A172 (cell line): ENCODE results near the gene TJP1. TPM values are rescaled to one million over a fixed set of nuclear protein-coding genes. Genes with fewer than 3 reads are reported as not detected.

Source experiments
- DNase-seq: peaks from one replicate; pipeline ENCODE4 v3.0.0-alpha.2; 2015; ENCODE audit warnings: low spot score
- total RNA-seq: library from RNA; depleted of rRNA; stranded (reverse); fragments of >200 nt; shearing (Covaris generic); gene quantifications from 2 replicates; pipeline ENCODE4 v1.2.3, GENCODE V29; 2014; rRNA removed

TJP1 gene
- total RNA-seq = 26.1 and 41.7 TPM in 2 replicates

DNA sequence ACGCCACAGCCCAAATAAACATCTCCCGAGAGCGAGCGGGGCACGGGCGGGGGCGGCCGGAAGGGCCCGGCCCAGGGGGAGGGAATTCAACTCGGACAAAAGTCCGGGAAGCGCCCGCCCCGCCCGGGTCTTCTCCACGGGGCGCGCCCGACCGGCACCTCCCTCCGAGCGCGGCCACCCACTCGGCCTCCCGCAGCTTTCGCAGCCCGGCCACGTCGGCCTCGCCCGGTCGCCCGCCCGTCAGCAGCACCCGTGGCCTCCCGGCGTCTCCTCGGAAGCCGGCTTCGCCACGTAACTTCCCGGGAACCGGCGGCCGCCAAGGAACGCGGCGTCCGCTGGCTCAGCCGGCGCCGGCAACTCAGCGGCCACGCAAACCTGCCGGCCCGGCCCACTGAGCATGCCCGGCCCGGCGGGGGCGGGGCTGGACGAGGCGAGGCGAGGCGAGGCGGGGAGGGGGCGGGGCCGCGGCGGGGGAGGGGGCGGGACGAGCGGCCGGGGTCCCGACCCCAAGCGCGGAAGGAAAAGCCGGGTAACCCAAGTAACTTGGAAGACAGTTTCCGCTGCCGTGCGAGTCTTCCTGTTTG is at the start of gene TJP1:
TSS of gene TJP1 (minus strand) at position 369 of the 584 bp plus-strand sequence. CDS start 440 bp downstream, outside the sequence.
- DNase-seq = peak; percentile 39

DNA sequence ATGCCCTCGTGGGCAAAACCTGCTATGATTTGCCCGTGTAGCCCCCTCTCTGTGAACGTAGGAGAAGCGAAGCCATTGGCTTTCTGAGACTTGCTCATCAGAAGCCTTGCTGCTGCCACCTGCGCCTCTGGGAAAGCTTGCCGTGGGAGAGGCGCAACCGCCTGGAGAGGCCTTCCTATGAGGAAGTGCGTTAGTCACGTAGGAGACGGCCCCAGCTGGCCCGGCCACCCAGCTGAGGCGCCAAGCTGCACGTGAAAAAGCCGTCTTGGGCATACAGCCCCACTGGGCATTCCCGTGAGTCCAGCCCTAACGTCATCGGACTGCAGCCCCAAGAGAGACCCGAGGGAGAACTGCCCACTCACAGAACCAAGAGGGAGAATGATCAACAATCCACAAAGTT is 49.1 kb upstream of the TJP1 start:
- no peak for DNase-seq

DNA sequence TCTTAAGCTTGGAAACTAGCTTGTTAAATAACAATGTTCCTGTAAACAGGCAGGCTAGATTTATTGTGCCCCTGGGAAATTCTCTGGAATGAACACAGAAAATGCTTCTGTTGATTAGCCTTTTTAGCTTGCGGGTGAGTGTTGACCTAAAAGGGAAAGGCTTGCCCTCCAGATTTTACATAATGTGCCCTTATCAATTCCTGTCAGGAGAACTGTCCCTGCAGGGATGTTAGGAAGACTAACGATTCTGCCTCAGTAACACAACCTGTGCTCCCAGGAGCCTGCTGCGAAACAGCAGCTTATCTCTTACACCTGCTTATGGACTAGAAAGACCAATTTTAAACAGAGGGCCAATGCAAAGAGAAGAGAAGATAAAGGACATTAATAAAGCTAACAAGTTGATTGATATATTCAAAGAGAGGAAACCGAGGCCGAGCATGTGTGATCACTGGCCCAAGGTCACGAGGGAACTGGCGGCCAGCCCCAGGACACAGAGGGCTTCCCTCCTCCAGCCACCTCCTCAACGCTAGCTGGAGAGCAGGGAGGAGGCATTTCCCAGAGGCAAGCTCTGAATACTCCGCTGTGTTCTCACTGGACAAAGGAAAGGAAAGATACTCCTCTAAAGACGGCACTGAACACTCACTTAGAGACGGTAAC is 48.4 kb upstream of the TJP1 start:
- no peak for DNase-seq

DNA sequence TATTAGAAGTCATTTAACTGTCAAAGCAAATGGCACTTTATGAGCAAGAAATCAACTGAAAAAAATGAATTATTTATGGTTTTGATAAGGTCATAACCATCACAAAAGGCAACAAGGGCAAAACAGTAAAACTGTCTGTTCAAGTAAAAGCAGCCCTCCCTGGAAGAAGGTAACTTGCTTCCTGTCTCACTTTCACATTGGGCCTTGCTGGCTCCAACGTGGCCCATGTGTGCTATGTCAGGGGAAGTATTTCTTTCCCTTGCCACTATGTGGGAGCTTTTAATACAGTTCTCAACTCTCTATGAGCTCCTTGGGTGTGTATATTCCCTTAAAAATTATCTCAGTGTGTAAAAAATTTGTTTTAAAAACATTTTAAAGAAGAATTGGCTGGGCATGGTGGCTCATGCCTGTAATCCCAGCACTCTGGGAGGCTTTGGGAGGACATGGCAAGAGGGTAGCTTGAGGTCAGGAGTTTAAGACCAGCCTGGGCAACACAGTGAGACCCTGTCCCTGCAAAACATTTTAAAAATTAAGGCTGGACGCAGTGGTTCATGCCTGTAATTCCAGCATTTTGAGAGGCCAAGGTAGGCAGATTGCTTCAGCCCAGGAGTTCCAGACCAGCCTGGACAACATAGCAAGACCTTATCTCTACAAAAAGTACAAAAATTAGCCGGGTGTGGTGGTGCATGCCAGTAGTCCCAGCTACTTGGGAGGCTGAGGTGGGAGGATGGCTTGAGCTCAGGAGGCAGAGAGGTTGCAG is 45.2 kb upstream of the TJP1 start:
- DNase-seq = no peak

DNA sequence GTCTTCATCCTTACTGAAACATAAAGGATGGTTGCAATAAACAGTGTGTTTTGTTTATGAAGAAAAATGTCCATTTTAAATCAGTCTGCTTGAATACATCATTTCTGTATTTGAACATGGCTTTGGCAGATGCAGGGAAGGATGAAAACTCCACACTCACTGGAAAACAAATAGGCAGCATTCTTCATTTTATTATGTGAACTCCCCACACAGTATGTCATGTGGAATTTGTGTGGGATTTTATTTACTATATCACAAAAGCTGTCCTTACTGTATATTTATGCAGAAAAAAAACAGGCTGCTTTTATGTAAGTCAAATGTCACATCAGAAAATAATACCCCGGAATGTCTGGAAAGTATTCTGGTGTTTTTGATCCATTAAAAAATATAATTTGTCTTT is 44.1 kb upstream of the TJP1 start:
- no peak for DNase-seq

DNA sequence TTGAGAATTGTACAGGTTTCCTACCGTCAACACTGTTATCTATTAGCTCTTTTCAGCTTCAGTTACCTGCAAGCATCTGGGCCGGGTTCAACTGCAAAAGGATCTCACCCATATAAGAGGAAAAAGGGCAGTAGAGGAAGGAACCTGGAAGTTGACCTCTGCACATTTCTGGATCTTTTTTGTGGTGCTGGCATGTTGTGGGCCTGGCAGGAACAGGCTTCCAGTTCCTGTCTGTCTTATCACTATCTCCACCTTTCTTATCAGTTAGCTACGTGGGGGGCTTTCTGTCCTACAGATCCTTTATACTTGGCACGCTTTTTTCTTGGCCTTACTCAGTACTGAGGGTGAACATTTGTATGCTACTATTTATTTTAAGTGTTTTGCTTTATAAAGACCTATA is 42.2 kb upstream of the TJP1 start:
- DNase-seq = no peak

DNA sequence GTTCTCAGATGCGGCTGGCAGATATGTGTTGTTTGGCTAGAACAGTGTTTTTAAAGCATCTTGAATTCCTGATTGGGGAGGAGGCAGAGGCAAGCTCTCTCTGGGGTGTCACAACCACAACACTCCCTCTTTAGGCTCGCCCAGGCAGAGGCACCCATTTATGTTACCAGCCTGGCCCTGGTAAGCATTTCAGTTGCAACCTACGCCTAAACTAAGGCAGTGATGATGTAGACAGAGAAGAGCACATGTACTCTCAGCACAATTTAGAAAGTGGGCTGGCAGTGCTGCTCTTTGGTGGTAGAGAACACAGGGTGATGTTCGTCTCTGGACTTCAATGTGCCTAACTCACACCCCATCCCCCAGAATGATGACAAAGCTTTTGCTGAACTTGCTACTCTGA is 41.2 kb upstream of the TJP1 start:
- no peak for DNase-seq

DNA sequence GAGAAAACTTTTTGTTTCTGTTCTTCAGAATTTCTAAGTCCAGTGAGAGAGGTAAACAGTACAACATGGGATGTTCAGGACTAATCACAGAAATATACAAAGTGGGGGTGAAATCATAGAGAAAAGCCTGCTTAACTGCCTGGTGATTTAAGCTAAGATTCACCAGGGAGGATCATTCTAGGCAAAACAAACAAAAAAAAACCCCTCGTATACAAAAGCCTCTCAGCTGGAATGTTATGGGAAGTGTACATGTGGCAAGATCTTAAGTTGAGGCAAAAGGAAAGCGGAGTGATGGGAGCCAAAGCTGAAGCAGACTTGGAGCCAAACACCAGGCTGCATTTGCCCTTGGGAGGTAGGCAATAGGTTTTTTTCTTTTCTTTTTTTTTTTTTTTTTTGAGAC is 40.0 kb upstream of the TJP1 start:
- no peak for DNase-seq

DNA sequence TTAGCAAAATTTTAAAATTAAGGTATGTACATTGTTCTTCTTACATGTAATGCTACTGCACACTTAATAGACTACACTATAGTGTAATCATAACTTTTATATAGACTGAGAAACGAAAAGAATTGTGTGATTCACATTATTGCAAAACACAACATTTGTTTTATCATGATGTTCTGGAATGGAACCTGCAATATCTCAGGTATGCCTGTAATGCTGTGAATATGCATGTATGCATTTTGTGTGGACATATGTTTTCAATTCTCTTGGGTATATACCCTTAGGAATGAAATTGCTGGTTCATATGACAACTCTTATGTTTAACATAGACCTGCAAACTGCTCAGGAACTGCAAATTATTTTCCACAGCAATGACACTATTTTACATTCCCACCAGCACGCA is 38.6 kb upstream of the TJP1 start:
- no peak for DNase-seq

DNA sequence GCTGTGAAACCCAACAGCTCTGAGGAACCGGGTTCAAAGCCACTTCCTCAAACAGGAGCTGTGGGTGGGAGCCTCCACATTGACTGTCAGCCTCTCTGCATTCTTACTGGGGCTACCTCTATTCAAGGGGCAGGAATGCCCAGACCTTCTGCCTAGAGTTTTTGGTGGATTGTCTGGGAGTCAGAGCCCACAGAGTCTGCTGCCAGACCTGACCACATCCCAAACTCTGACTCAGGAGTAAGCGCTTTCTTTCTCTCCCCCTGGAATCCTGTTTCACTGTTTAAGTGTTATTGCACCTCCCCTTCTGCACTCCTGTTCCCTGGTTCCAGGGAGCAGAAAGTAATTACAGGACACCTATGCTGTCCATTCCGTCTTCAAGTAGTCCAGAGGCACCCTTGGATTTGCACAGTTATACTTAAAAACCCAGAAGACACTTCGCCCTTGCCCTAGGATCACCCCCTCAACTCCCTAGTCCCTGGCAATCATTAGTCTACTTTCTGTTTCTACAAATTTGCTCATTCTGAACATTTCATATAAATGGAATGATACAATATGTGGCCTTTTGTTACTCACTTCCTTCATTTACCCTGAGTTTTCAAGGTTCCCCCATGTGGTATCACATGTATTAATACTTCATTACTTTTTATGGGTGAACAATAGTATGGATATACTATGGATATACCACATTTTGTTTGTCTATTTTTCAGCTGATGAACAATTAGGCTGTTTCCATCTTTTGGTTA is 37.9 kb upstream of the TJP1 start:
- peak; percentile 42 for DNase-seq

DNA sequence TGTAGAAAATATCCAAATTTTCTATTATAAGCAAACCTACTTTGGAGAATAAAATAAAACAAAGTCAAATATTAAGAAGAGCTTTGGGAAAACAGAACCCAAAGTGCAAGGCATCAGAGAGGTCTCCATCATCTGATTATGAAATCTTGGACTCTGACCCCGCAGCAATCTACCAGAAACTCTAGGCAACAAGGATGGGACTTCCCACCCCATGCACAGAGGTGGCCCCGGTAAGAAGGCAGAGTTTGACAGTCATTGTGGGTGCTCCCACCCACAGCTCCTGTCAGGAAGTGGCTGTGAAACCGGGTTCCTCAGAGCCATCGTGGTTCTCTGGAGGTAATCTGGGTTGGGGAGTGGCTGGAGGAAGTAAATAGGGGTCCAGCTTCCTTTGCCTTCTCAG is 37.0 kb upstream of the TJP1 start:
- no peak for DNase-seq

DNA sequence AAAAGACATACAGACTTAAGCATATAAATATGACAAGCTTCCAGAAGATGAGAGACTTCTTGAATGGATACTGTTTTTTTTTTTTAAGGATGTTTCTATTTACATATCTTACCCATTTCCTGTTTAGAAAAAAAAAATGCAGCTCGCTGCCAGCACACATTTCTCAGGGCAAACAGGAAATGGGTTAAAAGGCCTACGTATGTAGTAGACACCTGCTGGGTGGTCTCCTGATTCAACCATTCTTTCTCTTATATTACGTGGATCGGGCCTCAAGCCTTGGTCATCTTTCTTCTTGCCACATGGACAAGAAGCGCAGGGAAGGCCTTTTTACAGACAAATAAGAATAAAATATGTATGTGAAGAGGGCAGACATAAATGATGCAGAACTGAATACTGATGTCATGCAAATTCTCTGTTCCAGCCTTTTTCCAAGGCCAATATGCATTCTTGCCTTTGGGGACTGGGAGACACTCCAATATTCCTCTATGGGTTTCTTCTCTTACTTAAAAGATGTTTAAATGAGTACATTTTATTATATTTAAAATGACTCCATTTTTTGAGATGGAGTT is 35.0 kb upstream of the TJP1 start:
- DNase-seq = peak; percentile 64

DNA sequence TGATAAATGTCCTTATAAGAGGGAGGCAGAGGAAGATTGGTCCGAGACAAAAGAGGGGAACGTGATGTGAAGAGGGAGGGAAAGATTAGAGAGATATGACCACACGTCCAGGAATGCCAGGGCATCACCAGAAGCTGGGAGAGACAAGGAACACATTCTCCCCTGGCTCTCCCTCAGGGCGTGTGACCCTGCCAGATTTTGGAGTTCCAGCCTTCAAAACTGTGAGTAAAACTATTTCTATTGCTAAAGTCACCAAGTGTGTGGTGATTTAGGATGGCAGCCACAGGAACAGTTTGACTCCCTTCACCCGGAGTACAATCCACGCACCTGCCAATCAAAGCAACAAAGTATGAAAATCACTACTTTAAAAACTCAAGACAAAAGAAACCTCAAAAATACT is 32.1 kb upstream of the TJP1 start:
- peak; percentile 26 for DNase-seq

DNA sequence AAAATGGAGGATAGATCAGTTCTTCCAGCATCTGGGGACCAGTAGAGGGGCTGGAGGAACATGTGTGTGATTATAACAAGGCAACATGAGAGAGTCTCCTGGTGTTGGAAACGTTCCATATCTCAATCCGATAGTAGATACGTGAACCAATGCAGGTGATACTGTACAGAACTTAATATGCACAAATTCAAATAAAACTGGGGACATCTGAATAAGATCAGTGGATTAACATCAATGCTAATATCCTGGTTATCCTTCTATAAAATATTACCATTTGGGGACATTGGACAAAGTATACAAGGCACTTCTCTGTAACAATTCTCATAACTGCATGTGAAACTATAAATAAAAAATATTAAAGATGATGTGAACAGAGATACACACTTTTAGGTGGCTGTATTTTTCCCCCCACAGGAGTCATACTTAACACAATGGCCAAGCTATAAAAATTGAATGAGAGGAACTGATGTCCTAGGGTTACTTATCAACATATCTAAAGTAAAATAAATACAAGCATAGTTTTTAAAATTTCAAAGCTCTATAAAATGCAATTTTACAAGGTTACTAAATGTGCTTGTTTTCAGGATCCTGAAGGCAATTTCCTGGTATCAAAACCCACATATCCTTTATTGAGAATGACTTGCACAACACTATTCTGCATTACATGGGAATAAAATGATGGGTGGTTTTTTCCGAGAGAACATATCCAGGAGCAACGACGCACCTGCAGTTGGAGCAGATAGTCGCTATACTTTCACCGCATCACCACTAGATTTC is 31.1 kb upstream of the TJP1 start:
- no peak for DNase-seq

DNA sequence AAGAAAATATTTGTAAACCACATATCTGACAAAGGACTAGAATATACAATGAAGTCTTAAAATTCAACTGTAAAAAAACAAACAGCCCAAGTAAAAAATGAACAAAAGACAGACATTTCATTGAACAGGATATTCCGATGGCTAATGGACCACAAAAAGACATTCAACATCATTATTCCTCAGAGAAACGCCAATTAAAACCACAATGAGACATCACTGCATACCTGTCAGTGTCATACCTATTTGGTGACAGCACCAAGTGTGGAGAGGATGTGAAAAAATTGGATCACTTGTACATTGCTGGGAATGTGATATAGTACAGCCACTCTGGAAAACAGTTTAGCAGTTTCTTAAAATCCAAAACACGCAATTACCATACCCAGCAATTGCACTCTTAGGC is 29.9 kb upstream of the TJP1 start:
- no peak for DNase-seq

DNA sequence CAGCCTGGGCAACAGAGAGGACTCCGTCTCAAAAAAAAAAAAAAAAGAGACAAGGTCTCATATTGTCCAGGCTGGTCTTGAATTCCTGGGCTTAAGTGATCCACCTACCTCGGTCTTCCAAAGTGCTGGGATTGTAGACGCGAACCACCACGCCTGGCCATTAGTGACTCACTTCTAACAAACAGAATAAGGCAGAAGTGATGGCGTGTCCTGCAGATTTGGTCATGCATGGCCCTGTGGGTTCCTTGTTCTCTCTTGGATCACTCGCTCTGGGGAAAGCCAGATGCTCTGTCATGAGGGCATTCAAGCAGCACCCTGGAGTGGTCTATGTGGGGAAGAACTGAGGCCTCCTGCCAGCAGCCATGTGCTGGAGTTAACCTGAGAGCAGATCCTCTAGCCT is 27.4 kb upstream of the TJP1 start:
- no peak for DNase-seq

DNA sequence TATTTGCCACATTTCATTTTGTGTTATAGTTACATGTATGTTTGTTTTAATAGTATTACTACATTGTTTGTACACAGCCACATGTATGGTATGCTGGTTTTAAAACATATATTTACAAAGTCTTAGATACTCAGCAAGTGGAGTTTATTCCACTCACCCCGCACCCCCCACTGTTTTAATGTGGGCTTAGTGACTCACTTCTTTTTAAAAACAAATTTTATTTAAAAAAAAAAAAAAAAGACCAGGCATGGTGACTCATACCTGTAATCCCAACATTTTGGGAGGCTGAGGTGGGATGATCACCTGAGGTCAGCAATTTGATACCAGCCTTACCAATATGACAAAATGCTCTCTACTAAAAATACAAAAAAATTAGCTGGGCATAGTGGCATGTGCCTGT is 26.9 kb upstream of the TJP1 start:
- peak; percentile 17 for DNase-seq

DNA sequence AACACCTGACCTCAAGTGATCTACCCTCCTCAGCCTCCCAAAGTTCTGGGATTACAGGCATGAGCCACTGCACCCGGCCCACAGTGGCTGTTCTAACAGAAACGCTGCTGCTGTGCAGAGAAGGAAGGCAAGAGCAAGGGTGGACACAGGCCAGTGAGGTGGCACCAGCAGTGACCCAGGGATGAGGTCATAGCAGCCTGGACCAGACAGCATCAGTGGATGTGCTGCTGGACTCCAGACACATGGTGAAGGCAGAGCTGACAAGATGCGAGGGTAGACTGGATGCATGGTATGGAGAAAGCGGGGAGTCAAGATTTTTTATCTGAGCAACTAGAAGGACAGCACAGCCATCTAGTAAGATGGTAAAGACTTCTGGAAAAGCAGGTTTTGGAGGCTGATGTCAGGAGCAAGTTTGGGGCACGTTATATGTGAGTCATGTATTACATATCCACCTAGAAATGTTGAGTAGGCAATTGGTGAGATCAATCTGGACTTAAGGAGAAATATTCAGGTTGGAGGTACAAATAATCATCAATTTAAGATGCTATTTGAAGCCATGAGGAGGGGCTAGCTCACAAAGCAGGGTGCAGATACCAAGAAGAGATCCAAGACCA is 22.1 kb upstream of the TJP1 start:
- DNase-seq = no peak

DNA sequence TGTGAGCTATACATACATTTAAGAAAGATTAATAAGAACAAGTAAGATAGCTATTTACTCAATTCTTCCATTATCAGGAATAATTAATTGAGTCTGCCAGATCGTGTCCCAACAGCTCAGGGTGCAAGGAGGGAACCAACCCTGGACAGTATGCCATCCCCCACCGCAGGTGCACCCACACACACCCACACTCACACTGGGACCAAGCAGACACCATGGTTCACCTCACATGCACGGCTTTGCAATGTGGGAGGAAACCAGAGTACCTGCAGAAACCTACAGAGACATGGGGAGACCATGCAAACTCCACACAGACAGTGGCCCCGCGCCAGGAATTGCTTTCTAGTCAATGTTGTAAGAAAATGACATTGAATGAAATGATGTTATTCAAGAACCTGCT is 20.0 kb upstream of the TJP1 start:
- no peak for DNase-seq

DNA sequence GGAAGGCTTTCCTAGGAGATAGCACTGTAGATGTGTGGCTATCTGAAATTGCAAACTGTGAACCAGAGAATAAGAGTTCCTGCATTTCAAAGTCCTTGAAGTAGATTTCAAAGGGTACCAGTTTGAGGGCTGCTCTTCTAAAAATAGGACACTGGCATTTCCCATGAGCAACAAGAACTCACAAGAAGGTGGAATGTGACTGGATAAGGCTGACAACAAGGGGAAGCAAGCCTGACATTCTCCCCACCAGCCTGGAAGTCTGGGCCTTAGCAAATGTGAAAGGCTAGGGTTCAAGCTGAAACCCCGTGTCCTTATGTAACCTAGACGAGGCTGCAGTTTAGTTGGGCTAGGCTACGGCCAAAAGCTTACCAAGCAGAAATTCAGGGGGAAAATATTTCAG is 18.7 kb upstream of the TJP1 start:
- no peak for DNase-seq

DNA sequence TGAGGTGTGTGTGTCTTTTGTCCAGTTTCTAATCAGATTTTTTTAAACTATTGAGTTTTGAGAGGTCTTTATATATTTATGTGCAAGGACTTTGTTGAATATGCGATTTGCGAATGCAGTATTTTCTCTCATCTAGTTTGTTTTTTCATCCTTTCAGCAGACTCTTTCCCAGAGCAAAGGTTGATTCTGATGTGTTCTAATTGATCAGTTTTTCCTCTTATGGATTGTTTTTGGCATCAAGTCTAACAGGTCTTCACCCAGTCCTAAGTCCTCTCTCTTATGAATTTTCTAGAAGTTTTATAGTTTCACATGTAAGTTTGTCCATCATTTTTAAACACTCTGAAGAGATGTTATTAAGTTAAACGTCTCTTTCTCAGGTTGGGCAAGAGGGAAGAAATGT is 17.8 kb upstream of the TJP1 start:
- DNase-seq = no peak
